OCI-LY3 (cell line): ENCODE measurements around the gene REST.

Experiments
- CTCF ChIP-seq: fragments of 200-600, 300-600 bp; sonication (generic); IDR thresholded peaks from 2 replicates; pipeline ENCODE4 v1.5.1; 2014; ENCODE audit warnings: antibody characterized with exemption, low read length, low read depth
- EZH2phosphoT487 ChIP-seq: fragments of 200-600 bp; shearing (Covaris generic); IDR thresholded peaks from 2 replicates; pipeline ENCODE4 v1.6.1; 2018; ENCODE audit warnings: antibody characterized with exemption, mixed run types, low read depth

- TF ChIP-seq CTCF: no peak
- no peak for TF ChIP-seq EZH2phosphoT487
Measured at GRCh38 chr4:56861360-56861759, 46.3 kb upstream of the REST start.
